IMR-90 (cell line): ENCODE measurements around the gene TMCC1.

ENCODE experiments used
- CEBPB ChIP-seq: IDR thresholded peaks from 2 replicates; pipeline ENCODE4 v1.6.1; 2012; ENCODE audit warnings: low read depth, low read length, improper control_type of control experiment
- CTCF ChIP-seq: conservative IDR thresholded peaks from 2 replicates; pipeline ENCODE4 v1.5.1; 2012; ENCODE audit warnings: mild to moderate bottlenecking, low read depth, low read length, improper control_type of control experiment
- MXI1 ChIP-seq: IDR thresholded peaks from 2 replicates; pipeline ENCODE4 v1.6.1; 2012; ENCODE audit warnings: low read depth, mild to moderate bottlenecking, low read length, moderate library complexity, borderline replicate concordance
- POLR2A ChIP-seq: IDR thresholded peaks from 2 replicates; pipeline ENCODE4 v1.6.1; 2012; ENCODE audit warnings: mild to moderate bottlenecking, low read depth, low read length

GRCh38 chr3:129609591-129610182 is 283.8 kb downstream of the TMCC1 start:
- no peak for TF ChIP-seq POLR2A
- no peak for TF ChIP-seq MXI1
- TF ChIP-seq CEBPB = no peak
- TF ChIP-seq CTCF = no peak
